MG63 (cell line): ENCODE results near the gene WNT10A. TPM values are rescaled to one million over a fixed set of nuclear protein-coding genes. Genes with fewer than 3 reads are reported as not detected.
A peak's percentile ranks its signal among the peaks of the same experiment; 100 is the strongest.
"Not testable (repeated sequence)": the region's sequence is repeated elsewhere in the genome, so short reads cannot be mapped to it uniquely, and the experiment has no call there.

Source experiments
- DNase-seq: peaks from one replicate; pipeline ENCODE4 v3.0.0-alpha.2; 2020
- H3K27me3 ChIP-seq: fragments of 250-450 bp; sonication (Bioruptor Pico); 2 replicates; pipeline ENCODE4 v1.5.1; 2020; ENCODE audit warnings: mild to moderate bottlenecking, moderate library complexity
- H3K36me3 ChIP-seq: fragments of 250-450 bp; sonication (Bioruptor Pico); 2 replicates; pipeline ENCODE4 v1.5.1; 2020; ENCODE audit warnings: mild to moderate bottlenecking, moderate library complexity
- H3K4me3 ChIP-seq: fragments of 250-450 bp; sonication (Bioruptor Pico); 2 replicates; pipeline ENCODE4 v1.5.1; 2020; ENCODE audit warnings: mild to moderate bottlenecking, moderate library complexity
- H3K9me3 ChIP-seq: fragments of 250-450 bp; sonication (Bioruptor Pico); 2 replicates; pipeline ENCODE4 v1.5.1; 2020; ENCODE audit warnings: mild to moderate bottlenecking, moderate library complexity
- total RNA-seq: library from RNA; depleted of rRNA; stranded (reverse); fragments of >200 nt; shearing (Covaris generic); gene quantifications from 2 replicates; pipeline ENCODE4 v1.2.3, GENCODE V29; 2014; ENCODE audit warnings: low replicate concordance; rRNA removed

Gene WNT10A
- not detected in 2 replicates for total RNA-seq

DNA sequence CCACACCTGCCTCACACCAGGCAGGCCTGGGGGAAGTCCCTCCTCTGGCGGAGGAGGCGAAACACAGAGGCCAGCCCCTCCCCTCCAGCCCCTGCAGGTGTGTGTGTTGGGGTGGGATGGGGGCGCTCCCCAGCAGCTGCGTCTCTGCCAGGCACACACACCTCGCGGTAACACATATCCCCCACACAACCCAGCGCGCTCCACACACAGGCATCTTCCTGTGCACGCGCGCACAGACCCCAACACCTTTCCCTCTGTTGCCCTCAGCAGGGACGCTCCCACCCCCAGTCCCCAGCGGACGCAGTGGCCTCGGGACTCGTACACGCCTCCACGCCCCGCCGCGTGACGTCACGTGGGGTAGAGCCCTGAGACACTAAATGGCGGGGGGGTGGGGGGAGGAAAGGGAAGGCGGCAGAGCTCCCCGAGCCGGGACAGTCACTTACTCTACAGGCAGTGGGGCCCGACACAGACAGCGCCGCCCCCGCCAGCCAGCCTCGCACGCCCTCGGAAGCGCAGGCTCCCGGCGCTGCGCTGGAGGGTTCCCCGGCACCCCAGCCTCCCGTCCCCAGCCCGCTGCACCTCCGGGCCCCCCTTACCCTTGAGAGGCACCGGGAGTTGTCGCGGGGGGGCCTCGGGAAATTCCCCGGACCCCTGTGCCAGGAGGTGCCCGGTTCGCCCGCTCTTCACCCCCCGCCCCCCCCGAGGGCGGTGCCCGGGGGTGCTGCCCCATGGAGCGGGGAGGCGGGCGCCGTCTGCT is at the start of gene WNT10A:
Gene WNT10A (plus strand): TSS at position 751 of the 757 bp plus-strand sequence. CDS start 144 bp downstream, outside the sequence.
- Histone ChIP-seq H3K36me3 (no peaks in the 10 kb centered on the region), H3K27me3 (0 out of 2 replicates have a peak, but pooled peaks cover 6% of the 10 kb centered on the region), H3K9me3 (no peaks in the 10 kb centered on the region), H3K4me3 (no peak within 1 kb of the TSS)
- DNase-seq = no peak

- Histone ChIP-seq H3K36me3 (no peaks in the 10 kb centered on the region), H3K9me3 (no peaks in the 10 kb centered on the region), H3K4me3 (no peak within 1 kb of the TSS), H3K27me3 (no peaks in the 10 kb centered on the region)
- DNase-seq = no peak
Measured at GRCh38 chr2:218831378-218831990, 49.2 kb upstream of the WNT10A start, which contains the start of gene PRKAG3. Gene PRKAG3, minus strand, starts transcription at chr2:218831803.

- Histone ChIP-seq H3K9me3 (no peaks in the 10 kb centered on the region), H3K36me3 (no peaks in the 10 kb centered on the region), H3K4me3 (no peak overlapping the region), H3K27me3 (no peaks in the 10 kb centered on the region)
- no peak for DNase-seq
Measured at GRCh38 chr2:218832081-218832480, 48.6 kb upstream of the WNT10A start.

- peak; percentile 85 for DNase-seq
Measured at GRCh38 chr2:218832520-218832919, 48.1 kb upstream of the WNT10A start.

GRCh38 chr2:218833023-218833609 is 47.5 kb upstream of the WNT10A start:
- H3K4me3 ChIP-seq = no peak overlapping the region
- no peaks in the 10 kb centered on the region for H3K36me3 ChIP-seq
- H3K27me3 ChIP-seq = no peaks in the 10 kb centered on the region
- DNase-seq = peak; percentile 9
- H3K9me3 ChIP-seq = no peaks in the 10 kb centered on the region

More at GRCh38 chr2:218832520-218832919, 48.1 kb upstream of the WNT10A start:
- Histone ChIP-seq H3K36me3 (no peaks in the 10 kb centered on the region), H3K9me3 (no peaks in the 10 kb centered on the region), H3K27me3 (no peaks in the 10 kb centered on the region), H3K4me3 (no peak overlapping the region)

DNA sequence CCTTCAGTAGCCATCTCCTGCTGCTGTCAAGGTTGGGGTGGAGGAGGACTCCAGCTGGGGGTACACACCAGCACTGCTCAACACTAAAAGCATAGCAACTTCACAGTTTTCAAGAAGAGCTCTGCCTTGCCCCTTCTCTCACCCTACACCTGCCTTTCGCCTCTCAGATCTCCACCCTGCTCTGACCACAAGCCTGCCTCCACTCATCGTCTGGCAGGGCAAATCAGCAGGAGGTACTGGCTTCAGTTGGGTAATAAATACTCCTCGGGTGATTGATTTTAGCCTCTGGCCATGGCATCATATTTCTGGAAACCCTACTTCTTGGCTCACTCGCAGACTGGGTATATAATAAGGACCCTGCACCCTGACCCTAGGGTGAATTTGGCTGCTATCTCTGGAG is 46.0 kb upstream of the WNT10A start:
- H3K4me3 ChIP-seq = no peak overlapping the region
- H3K27me3 ChIP-seq = no peaks in the 10 kb centered on the region
- peak; percentile 48 for DNase-seq
- no peaks in the 10 kb centered on the region for H3K9me3 ChIP-seq
- H3K36me3 ChIP-seq = no peaks in the 10 kb centered on the region

GRCh38 chr2:218837495-218837894 is 43.2 kb upstream of the WNT10A start:
- no peak for DNase-seq
- H3K27me3 ChIP-seq = no peaks in the 10 kb centered on the region
- no peaks in the 10 kb centered on the region for H3K36me3 ChIP-seq
- 0 out of 2 replicates have a peak, but pooled peaks cover 2% of the 10 kb centered on the region for H3K9me3 ChIP-seq
- H3K4me3 ChIP-seq = no peak overlapping the region

DNA sequence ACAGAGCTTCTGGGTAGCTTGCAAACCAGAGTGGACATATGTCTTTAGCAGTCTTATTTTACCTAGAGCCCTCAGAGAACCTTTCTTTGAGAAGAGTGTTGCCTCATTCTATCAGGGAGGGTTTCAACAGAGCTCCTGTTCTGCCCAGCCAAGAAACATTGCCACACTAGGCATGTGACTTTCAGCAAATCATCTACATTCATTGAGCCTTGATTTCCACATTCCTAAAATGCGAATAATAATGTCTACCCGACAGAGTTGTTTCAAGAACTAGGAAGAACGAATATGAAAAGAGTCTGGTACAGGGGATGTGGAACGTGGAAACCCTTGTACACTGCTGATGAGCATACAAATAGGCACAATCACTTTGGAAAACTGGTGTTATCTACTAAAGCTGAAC is 41.2 kb upstream of the WNT10A start:
- no peaks in the 10 kb centered on the region for H3K36me3 ChIP-seq
- no peaks in the 10 kb centered on the region for H3K27me3 ChIP-seq
- H3K9me3 ChIP-seq = peaks cover 2% of the 10 kb centered on the region; the same call in 1 of the 2 replicates
- no peak for DNase-seq
- no peak overlapping the region for H3K4me3 ChIP-seq

GRCh38 chr2:218839888-218840287 is 40.8 kb upstream of the WNT10A start:
- H3K9me3 ChIP-seq = peaks cover 2% of the 10 kb centered on the region; the same call in 1 of the 2 replicates
- no peak overlapping the region for H3K4me3 ChIP-seq
- H3K27me3 ChIP-seq = no peaks in the 10 kb centered on the region
- no peak for DNase-seq
- no peaks in the 10 kb centered on the region for H3K36me3 ChIP-seq

DNA sequence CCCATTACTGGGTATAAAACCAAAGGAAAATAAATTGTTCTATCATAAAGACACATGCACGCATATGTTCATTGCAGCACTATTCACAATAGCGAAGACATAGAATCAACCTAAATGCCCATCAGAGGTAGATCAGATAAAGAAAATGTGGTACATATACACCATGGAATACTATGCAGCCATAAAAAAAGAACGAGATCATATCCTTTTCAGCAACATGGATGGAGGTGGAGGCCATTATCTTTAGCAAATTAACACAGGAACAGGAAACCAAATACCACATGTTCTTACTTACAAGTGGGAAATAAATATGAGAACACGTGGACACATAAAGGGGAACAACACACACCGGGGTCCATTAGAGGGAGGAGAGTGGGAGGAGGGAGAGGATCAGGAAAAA is 36.3 kb upstream of the WNT10A start:
- not testable (repeated sequence) for H3K4me3 ChIP-seq, DNase-seq, H3K27me3 ChIP-seq, H3K9me3 ChIP-seq, H3K36me3 ChIP-seq

GRCh38 chr2:218846963-218847362 is 33.7 kb upstream of the WNT10A start:
- not testable (repeated sequence) for H3K4me3 ChIP-seq, H3K9me3 ChIP-seq, H3K36me3 ChIP-seq, H3K27me3 ChIP-seq, DNase-seq

GRCh38 chr2:218849721-218850120 is 30.9 kb upstream of the WNT10A start:
- Histone ChIP-seq H3K9me3 (no peaks in the 10 kb centered on the region), H3K4me3 (no peak overlapping the region), H3K36me3 (no peaks in the 10 kb centered on the region), H3K27me3 (peaks cover 3% of the 10 kb centered on the region; the same call in 1 of the 2 replicates)
- DNase-seq = peak; percentile 42

- Histone ChIP-seq H3K4me3 (no peak overlapping the region), H3K36me3 (no peaks in the 10 kb centered on the region), H3K27me3 (no peaks in the 10 kb centered on the region), H3K9me3 (no peaks in the 10 kb centered on the region)
- DNase-seq = no peak
Measured at GRCh38 chr2:218850796-218851195, 29.9 kb upstream of the WNT10A start.

GRCh38 chr2:218851286-218851685 is 29.4 kb upstream of the WNT10A start:
- H3K9me3 ChIP-seq = no peaks in the 10 kb centered on the region
- no peaks in the 10 kb centered on the region for H3K27me3 ChIP-seq
- DNase-seq = no peak
- H3K4me3 ChIP-seq = no peak overlapping the region
- H3K36me3 ChIP-seq = no peaks in the 10 kb centered on the region

- H3K4me3 ChIP-seq = no peak overlapping the region
- H3K9me3 ChIP-seq = no peaks in the 10 kb centered on the region
- DNase-seq = peak; percentile 24
- no peaks in the 10 kb centered on the region; the same call in 1 of the 2 replicates for H3K27me3 ChIP-seq
- H3K36me3 ChIP-seq = no peaks in the 10 kb centered on the region
Measured at GRCh38 chr2:218852911-218853667, 27.6 kb upstream of the WNT10A start.

- DNase-seq = peak; percentile 59
- Histone ChIP-seq H3K9me3 (no peaks in the 10 kb centered on the region), H3K27me3 (peaks cover 6% of the 10 kb centered on the region), H3K36me3 (no peaks in the 10 kb centered on the region), H3K4me3 (no peak overlapping the region)
Measured at GRCh38 chr2:218853766-218854165, 26.9 kb upstream of the WNT10A start.

GRCh38 chr2:218854860-218855259 is 25.8 kb upstream of the WNT10A start:
- Histone ChIP-seq H3K9me3 (no peaks in the 10 kb centered on the region), H3K36me3 (no peaks in the 10 kb centered on the region), H3K4me3 (no peak overlapping the region), H3K27me3 (peaks cover 12% of the 10 kb centered on the region)
- no peak for DNase-seq
